CD14-positive monocyte (primary cell): ENCODE measurements around the gene NEUROD4. TPM values are rescaled to one million over a fixed set of nuclear protein-coding genes. Genes with fewer than 3 reads are reported as not detected.

Experiments
- DNase-seq, 3 donors: peaks; one replicate each; pipeline ENCODE4 v3.0.0-alpha.2; 2011 to 2022
- H2AFZ ChIP-seq: 2 replicates; pipeline ENCODE4 v1.6.0; 2012; ENCODE audit warnings: mild to moderate bottlenecking, low read depth, low read length, inconsistent platforms; ENCODE audit not compliant: insufficient read depth, poor library complexity, severe bottlenecking
- H3K27ac ChIP-seq, 2 donors: 1 replicate in 1 of 2; 2 replicates in 1 of 2; pipeline ENCODE4 v1.5.1; 2012 to 2013; ENCODE audit warnings: low read length in 2 of 2, control low read depth in 1 of 2, inconsistent platforms in 1 of 2, low read depth in 1 of 2, mild to moderate bottlenecking in 1 of 2
- H3K27me3 ChIP-seq, 2 donors: one replicate each; pipeline versions ENCODE4 v1.6.0 to v1.6.1; 2011 to 2013; ENCODE audit warnings: low read length in 2 of 2; ENCODE audit not compliant: control insufficient read depth in 2 of 2, insufficient read depth in 2 of 2
- H3K36me3 ChIP-seq, 2 donors: replicated peaks in 1 of 2; 1 replicate in 1 of 2; 2 replicates in 1 of 2; pipeline versions ENCODE4 v1.5.1 to v1.6.1; 2012 to 2013; ENCODE audit warnings: low read length in 2 of 2, control low read depth in 1 of 2, inconsistent platforms in 1 of 2, mild to moderate bottlenecking in 1 of 2; ENCODE audit not compliant: insufficient read depth in 2 of 2, control insufficient read depth in 1 of 2
- H3K4me1 ChIP-seq, 2 donors: 1 replicate in 1 of 2; 2 replicates in 1 of 2; pipeline versions ENCODE4 v1.5.1 to v1.6.1; 2012 to 2013; ENCODE audit warnings: low read length in 2 of 2, control low read depth in 1 of 2, inconsistent platforms in 1 of 2, mild to moderate bottlenecking in 1 of 2, moderate library complexity in 1 of 2; ENCODE audit not compliant: insufficient read depth in 2 of 2, control insufficient read depth in 1 of 2
- H3K4me2 ChIP-seq: replicated peaks from 2 replicates; pipeline ENCODE3; 2012; ENCODE audit warnings: low read length, moderate library complexity, mild to moderate bottlenecking; ENCODE audit not compliant: poor library complexity, severe bottlenecking; ENCODE audit errors: extremely low read depth
- H3K4me3 ChIP-seq, 3 experiments: fragments of 200-600 bp in 1 of 3; sonication (generic) in 1 of 3; replicated peaks in 1 of 3; 1 replicate in 2 of 3; 2 replicates in 1 of 3; pipeline ENCODE4 v1.5.1; 2011 to 2013; ENCODE audit warnings: low read length in 3 of 3, mild to moderate bottlenecking in 3 of 3, control low read depth in 2 of 3, low read depth in 2 of 3, inconsistent platforms in 1 of 3, moderate library complexity in 1 of 3
- H3K79me2 ChIP-seq: 2 replicates; pipeline ENCODE4 v1.6.0; 2012; ENCODE audit warnings: mild to moderate bottlenecking, control low read depth, inconsistent platforms, low read length, moderate library complexity; ENCODE audit not compliant: insufficient read depth
- H3K9ac ChIP-seq: 2 replicates; pipeline ENCODE4 v1.6.0; 2017; ENCODE audit warnings: low read length, mild to moderate bottlenecking; ENCODE audit not compliant: insufficient read depth, poor library complexity, severe bottlenecking
- H3K9me3 ChIP-seq, 2 donors: replicated peaks in 1 of 2; 1 replicate in 1 of 2; 2 replicates in 1 of 2; pipeline versions ENCODE4 v1.5.1 to v1.6.1; 2012 to 2013; ENCODE audit warnings: low read length in 2 of 2, control low read depth in 1 of 2; ENCODE audit not compliant: control insufficient read depth in 1 of 2, insufficient read depth in 1 of 2
- H4K20me1 ChIP-seq: 2 replicates; pipeline ENCODE4 v1.6.0; 2012; ENCODE audit warnings: mild to moderate bottlenecking, low read length, control low read depth, moderate library complexity; ENCODE audit not compliant: insufficient read depth
- H3K27ac Mint-ChIP-seq, 7 donors: one replicate each; pipeline ENCODE4 v1.8.0; 2020; ENCODE audit warnings: mild to moderate bottlenecking in 7 of 7, mixed read lengths in 7 of 7, moderate library complexity in 6 of 7, inconsistent platforms in 2 of 7
- H3K27me3 Mint-ChIP-seq, 3 donors: one replicate each; pipeline ENCODE4 v1.8.0; 2021 to 2022; ENCODE audit warnings: low read depth in 3 of 3, mild to moderate bottlenecking in 3 of 3, mixed read lengths in 3 of 3, moderate library complexity in 3 of 3, inconsistent platforms in 1 of 3
- H3K36me3 Mint-ChIP-seq, 2 donors: one replicate each; pipeline ENCODE4 v1.8.0; 2020; ENCODE audit warnings: mixed read lengths in 2 of 2, inconsistent platforms in 1 of 2, mild to moderate bottlenecking in 1 of 2
- H3K4me1 Mint-ChIP-seq: one replicate; pipeline ENCODE4 v1.8.0; 2020; ENCODE audit warnings: mild to moderate bottlenecking, mixed read lengths
- H3K4me3 Mint-ChIP-seq, 2 donors: one replicate each; pipeline ENCODE4 v1.8.0; 2020; ENCODE audit warnings: mild to moderate bottlenecking in 2 of 2, mixed read lengths in 2 of 2, moderate library complexity in 1 of 2
- H3K9me3 Mint-ChIP-seq, 7 donors: one replicate each; pipeline ENCODE4 v1.8.0; 2020 to 2022; ENCODE audit warnings: mixed read lengths in 7 of 7, mild to moderate bottlenecking in 6 of 7, moderate library complexity in 6 of 7, inconsistent platforms in 2 of 7
- WGBS: methylation state at CpG from one replicate; pipeline ENCODE4 v1.1.5; 2013; ENCODE audit warnings: missing lambda C conversion rate; ENCODE audit not compliant: insufficient coverage; 5-methylcytosine and 5-hydroxymethylcytosine counted together
- intact Hi-C, 2 donors: fragments of 100-400 bp; cut with micrococcal nuclease; formaldehyde crosslinking; loops; one replicate each; pipeline versions ENCODE4 v1.15.0 to v1.15.1; 2023
- polyA plus RNA-seq, 3 donors: library from polyadenylated mRNA; depleted of rRNA in 1 of 3; unstranded in 2 of 3; stranded (reverse) in 1 of 3; fragments of 300-500 nt in 2 of 3; fragments of >200 nt in 1 of 3; fragmentation: Illumina TruSeq in 2 of 3; gene quantifications; 1 replicate in 2 of 3; 2 replicates in 1 of 3; pipeline ENCODE4 v1.2.3, GENCODE V29; 2012 to 2021
- TF ChIP-seq, protein P1 (sequence below): fragments of 200-600 bp; IDR thresholded peaks from one replicate; pipeline ENCODE4 v1.8.0; 2022; ENCODE audit warnings: antibody characterized with exemption, mild to moderate bottlenecking

NEUROD4 gene
- polyA plus RNA-seq, 3 donors: not detected

GRCh38 chr12:55017416-55017925 lies 2.3 kb upstream of the NEUROD4 start:
- Histone ChIP-seq H3K36me3 (no peaks in the 10 kb centered on the region), H3K27me3 (peaks cover 44 to 62% of the 10 kb centered on the region in 2 donors), H3K9ac (no peak overlapping the region), H2AFZ (no peak overlapping the region), H3K27ac (no peak overlapping the region), H3K4me3 (no peak overlapping the region), H3K4me1 (peaks cover 7 to 8% of the 10 kb centered on the region in 2 donors), H4K20me1 (no peaks in the 10 kb centered on the region), H3K9me3 (peaks cover 8% of the 10 kb centered on the region in 2 donors), H3K4me2 (no peak overlapping the region), H3K79me2 (no peaks in the 10 kb centered on the region)
- peaks cover 7 to 20% (median 11%) of the 10 kb centered on the region in 7 donors for H3K9me3 Mint-ChIP-seq
- TF ChIP-seq, protein P1, sequence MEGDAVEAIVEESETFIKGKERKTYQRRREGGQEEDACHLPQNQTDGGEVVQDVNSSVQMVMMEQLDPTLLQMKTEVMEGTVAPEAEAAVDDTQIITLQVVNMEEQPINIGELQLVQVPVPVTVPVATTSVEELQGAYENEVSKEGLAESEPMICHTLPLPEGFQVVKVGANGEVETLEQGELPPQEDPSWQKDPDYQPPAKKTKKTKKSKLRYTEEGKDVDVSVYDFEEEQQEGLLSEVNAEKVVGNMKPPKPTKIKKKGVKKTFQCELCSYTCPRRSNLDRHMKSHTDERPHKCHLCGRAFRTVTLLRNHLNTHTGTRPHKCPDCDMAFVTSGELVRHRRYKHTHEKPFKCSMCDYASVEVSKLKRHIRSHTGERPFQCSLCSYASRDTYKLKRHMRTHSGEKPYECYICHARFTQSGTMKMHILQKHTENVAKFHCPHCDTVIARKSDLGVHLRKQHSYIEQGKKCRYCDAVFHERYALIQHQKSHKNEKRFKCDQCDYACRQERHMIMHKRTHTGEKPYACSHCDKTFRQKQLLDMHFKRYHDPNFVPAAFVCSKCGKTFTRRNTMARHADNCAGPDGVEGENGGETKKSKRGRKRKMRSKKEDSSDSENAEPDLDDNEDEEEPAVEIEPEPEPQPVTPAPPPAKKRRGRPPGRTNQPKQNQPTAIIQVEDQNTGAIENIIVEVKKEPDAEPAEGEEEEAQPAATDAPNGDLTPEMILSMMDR: no peak
- intact Hi-C loops: loop anchor here in 1 of 2 donors (5.0 kb wide), 1 partner anchor 35 kb away; no protein-coding TSS in a partner anchor
- peaks cover 0 to 1% of the 10 kb centered on the region in 2 donors for H3K36me3 Mint-ChIP-seq
- H3K4me1 Mint-ChIP-seq: peaks cover 10% of the 10 kb centered on the region
- no peak overlapping the region for H3K4me3 Mint-ChIP-seq
- H3K27me3 Mint-ChIP-seq: peaks cover 30 to 46% (median 33%) of the 10 kb centered on the region in 3 donors
- WGBS: no CpG with 5 or more reads among the region's 3 CpGs
- no peak for DNase-seq
- peak overlapping the region in 1 of 7 donors; percentile 63 for H3K27ac Mint-ChIP-seq

- H3K36me3 ChIP-seq: no peaks in the 10 kb centered on the region
- DNase-seq: no peak
- no peaks in the 10 kb centered on the region for H3K9me3 ChIP-seq
- no CpG with 5 or more reads among the region's 2 CpGs for WGBS
- peaks cover 53 to 59% of the 10 kb centered on the region in 2 donors for H3K27me3 ChIP-seq
- TF ChIP-seq, protein P1: no peak
- intact Hi-C loops: no loop called here
- H3K4me1 ChIP-seq: peaks cover 5 to 6% of the 10 kb centered on the region in 2 donors
- no peak overlapping the region for H3K9ac ChIP-seq
- no peak overlapping the region for H2AFZ ChIP-seq
- H3K4me2 ChIP-seq: no peak overlapping the region
- peaks cover 0 to 1% of the 10 kb centered on the region in 2 donors for H3K36me3 Mint-ChIP-seq
- no peak overlapping the region for H3K4me3 ChIP-seq
- peaks cover 7% of the 10 kb centered on the region for H3K4me1 Mint-ChIP-seq
- H3K27ac ChIP-seq: no peak overlapping the region
- peaks cover 0 to 3% (median 0%) of the 10 kb centered on the region in 7 donors for H3K9me3 Mint-ChIP-seq
- no peaks in the 10 kb centered on the region for H3K79me2 ChIP-seq
- H3K27ac Mint-ChIP-seq: no peak overlapping the region
- no peaks in the 10 kb centered on the region for H4K20me1 ChIP-seq
- H3K27me3 Mint-ChIP-seq: peaks cover 16 to 31% (median 21%) of the 10 kb centered on the region in 3 donors
- H3K4me3 Mint-ChIP-seq: no peak overlapping the region
These were observed 4.8 kb downstream of the NEUROD4 start for GRCh38 chr12:55024575-55024974.
